ENCODE data around the gene ACOXL. TPM values are rescaled to one million over a fixed set of nuclear protein-coding genes. Genes with fewer than 3 reads are reported as not detected.

The ACOXL gene
- total and polyA plus RNA-seq, 10 of the 15 experiments (the other 5 are each of a cell fraction or from before 2014, with no cell fraction given) = 0.05 to 1.3 (median 0.71) TPM

GRCh38 chr2:110714452-110715224, 17.7 kb upstream of the ACOXL start (continued):
- TF ChIP-seq TCF7 (IDR thresholded peaks at IDR 0.05; ENCODE audit: borderline replicate concordance) (no peak), RAD51 (IDR thresholded peaks at IDR 0.05) (no peak), GATAD2B (conservative IDR thresholded peaks at IDR 0.05; ENCODE audit: low read depth) (no peak), E2F8 (IDR thresholded peaks at IDR 0.05; ENCODE audit: low read depth, partially characterized antibody) (no peak), CBFB (IDR thresholded peaks at IDR 0.05; ENCODE audit: low read depth) (no peak)
- TF ChIP-seq, protein P1, sequence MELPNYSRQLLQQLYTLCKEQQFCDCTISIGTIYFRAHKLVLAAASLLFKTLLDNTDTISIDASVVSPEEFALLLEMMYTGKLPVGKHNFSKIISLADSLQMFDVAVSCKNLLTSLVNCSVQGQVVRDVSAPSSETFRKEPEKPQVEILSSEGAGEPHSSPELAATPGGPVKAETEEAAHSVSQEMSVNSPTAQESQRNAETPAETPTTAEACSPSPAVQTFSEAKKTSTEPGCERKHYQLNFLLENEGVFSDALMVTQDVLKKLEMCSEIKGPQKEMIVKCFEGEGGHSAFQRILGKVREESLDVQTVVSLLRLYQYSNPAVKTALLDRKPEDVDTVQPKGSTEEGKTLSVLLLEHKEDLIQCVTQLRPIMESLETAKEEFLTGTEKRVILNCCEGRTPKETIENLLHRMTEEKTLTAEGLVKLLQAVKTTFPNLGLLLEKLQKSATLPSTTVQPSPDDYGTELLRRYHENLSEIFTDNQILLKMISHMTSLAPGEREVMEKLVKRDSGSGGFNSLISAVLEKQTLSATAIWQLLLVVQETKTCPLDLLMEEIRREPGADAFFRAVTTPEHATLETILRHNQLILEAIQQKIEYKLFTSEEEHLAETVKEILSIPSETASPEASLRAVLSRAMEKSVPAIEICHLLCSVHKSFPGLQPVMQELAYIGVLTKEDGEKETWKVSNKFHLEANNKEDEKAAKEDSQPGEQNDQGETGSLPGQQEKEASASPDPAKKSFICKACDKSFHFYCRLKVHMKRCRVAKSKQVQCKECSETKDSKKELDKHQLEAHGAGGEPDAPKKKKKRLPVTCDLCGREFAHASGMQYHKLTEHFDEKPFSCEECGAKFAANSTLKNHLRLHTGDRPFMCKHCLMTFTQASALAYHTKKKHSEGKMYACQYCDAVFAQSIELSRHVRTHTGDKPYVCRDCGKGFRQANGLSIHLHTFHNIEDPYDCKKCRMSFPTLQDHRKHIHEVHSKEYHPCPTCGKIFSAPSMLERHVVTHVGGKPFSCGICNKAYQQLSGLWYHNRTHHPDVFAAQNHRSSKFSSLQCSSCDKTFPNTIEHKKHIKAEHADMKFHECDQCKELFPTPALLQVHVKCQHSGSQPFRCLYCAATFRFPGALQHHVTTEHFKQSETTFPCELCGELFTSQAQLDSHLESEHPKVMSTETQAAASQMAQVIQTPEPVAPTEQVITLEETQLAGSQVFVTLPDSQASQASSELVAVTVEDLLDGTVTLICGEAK (IDR thresholded peaks at IDR 0.05; ENCODE audit: borderline replicate concordance) = no peak

Measured in GM12878 (cell line).